Renal pelvis (tissue), 4 donors: ENCODE data around the gene CR1. TPM values are rescaled to one million over a fixed set of nuclear protein-coding genes. Genes with fewer than 3 reads are reported as not detected.
"Not testable (repeated sequence)": the region's sequence is repeated elsewhere in the genome, so short reads cannot be mapped to it uniquely, and the experiment has no call there.

Experiments
- DNase-seq: peaks from one replicate; pipeline ENCODE4 v3.0.0-alpha.2; 2013
- polyA plus RNA-seq, 3 donors: library from polyadenylated mRNA; unstranded; fragments of 120-200 nt; gene quantifications; one replicate each; pipeline ENCODE4 v1.2.1, GENCODE V29; 2013; ENCODE audit not compliant: insufficient read length in 3 of 3

Gene CR1
- polyA plus RNA-seq, 3 donors: 16.4 to 22.8 (median 16.6) TPM

- DNase-seq: peak; percentile 56
Measured at GRCh38 chr1:207579436-207579799, 83.5 kb downstream of the CR1 start.

DNA sequence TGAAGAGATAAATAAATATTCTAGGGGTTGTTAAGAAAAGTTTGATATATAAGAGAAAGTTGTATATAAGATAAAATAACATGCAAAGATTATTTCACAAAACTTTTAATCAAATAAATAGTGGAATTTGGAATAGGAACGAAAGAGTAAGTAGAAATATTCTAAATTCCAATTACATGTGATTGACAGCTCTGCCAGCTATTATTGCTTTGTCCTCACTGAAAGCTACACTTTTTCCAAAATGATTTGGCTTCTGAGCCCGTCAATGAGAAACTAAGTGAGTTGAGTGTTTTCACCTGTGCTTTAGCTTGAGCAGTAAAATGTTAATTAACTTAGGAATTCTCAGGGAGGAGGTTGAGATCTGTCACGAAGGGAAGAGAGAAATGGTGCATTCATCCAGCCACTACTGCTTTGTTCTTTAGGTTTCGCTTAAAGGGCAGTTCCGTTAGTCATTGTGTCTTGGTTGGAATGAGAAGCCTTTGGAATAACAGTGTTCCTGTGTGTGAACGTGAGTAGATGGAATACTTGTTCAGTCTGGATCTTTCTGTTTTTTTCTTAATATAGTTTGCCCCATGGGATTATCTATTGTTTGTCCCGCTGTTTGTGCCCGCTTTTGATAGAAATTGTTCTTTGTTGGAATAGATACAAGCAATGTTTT, 85.7 kb downstream of the CR1 start:
- DNase-seq: no peak

DNA sequence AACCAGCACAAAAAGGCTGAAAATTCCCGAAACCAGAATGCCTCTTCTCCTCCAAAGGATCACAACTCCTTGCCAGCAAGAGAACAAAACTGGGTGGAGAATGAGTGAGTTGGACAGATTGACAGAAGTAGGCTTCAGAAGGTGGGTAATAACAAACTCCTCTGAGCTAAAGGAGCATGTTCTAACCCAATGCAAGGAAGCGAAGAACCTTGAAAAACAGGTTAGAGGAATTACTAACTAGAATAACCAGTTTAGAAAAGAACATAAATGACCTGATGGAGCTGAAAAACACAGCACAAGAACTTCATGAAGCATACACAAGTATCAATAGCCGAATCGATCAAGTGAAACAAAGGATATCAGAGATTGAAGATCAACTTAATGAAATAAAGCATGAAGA, 93.5 kb downstream of the CR1 start:
- DNase-seq: not testable (repeated sequence)

DNA sequence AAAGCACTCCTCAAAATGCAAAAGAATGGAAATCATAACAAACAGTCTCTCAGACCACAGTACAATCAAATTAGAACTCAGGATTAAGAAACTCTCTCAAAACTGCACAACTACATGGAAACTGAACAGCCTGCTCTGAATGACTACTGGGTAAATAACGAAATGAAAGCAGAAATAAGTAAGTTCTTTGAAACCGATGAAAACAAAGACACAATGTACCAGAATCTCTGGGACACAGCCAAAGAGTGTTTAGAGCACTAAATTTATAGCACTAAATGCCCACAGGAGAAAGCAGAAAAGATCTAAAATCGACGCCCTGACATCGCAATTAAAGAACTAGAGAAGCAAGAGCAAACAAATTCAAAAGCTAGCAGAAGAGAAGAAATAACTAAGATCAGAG, 95.2 kb downstream of the CR1 start:
- DNase-seq: not testable (repeated sequence)

DNA sequence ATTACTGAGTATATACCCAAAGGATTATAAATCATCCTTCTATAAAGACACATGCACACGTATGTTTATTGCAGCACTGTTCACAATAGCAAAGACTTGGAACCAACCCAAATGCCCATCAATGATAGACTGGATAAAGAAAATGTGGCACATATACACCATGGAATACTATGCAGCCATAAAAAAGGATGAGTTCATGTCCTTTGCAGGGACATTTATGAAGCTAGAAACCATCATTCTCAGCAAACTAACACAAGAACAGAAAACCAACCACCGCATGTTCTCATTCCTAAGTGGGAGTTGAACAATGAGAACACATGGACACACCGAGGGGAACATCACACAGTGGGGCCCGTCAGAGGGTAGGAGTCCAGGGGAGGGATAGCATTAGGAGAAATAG, 98.1 kb downstream of the CR1 start:
- DNase-seq: not testable (repeated sequence)

DNA sequence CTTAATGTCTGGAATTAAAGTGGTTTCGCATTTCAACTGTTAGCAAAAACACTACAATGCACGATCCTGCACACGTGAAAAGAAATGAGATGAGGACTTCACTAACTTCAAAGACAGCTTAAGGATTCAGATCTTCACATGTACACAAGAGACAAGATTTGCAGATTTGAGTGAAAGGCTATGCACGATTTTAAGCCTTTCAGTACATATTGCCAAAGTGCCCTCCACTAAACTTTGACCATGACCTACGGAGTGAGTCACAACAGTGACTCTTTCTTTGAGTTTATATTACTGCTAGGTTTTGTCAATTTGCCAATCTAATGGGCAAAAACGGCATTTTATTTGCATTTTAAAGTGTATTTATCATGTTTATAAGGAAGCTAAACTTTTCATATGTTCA, 107.8 kb downstream of the CR1 start:
- DNase-seq: no peak

- DNase-seq: no peak
Measured at GRCh38 chr1:207605444-207606361, 109.7 kb downstream of the CR1 start.

GRCh38 chr1:207606362-207606755, 110.4 kb downstream of the CR1 start:
- DNase-seq: no peak

DNA sequence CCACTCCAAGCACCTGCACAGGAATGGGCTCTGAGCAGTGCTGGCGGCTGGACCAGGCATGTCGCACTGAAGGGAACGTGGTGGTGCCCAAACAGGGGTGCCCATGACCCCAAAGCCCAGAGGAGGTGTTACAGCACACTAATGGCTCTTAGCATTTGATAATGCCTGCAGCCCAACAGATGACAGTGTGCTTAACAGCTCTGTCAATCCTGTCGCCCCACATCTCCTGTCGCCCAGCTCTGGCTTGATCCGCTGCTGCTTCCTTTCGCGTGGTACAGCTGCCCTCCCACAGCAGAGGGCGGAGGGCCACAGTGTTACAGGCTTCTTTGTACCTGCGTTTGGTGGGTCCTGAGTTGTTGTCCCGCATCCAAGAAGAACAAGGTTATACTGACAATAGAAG, 116.8 kb downstream of the CR1 start:
- DNase-seq: no peak

DNA sequence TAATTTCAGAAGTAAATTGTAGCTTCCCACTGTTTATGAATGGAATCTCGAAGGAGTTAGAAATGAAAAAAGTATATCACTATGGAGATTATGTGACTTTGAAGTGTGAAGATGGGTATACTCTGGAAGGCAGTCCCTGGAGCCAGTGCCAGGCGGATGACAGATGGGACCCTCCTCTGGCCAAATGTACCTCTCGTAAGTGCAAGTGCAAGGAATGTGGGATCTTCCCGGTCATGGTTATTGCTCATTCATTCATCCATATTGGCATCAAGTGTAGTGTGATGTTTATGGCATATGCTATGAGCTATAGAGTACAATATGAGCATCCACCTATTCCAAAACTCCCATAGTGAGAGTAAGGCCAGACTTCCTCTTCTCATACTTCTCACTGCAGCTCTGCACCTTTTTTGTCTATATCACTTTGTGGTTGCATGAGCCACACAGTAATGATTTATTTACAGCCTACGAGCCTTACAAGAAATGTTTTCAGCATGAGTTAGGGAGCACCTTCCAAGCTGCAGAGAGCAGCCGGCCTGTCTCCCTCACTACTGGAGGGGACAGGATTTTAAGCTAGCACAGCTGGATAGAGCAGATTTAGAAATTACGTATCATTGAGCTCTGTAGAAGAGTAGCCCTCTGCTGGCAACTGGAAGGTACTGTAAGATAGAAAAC, 124.0 kb downstream of the CR1 start:
- DNase-seq: peak; percentile 61

DNA sequence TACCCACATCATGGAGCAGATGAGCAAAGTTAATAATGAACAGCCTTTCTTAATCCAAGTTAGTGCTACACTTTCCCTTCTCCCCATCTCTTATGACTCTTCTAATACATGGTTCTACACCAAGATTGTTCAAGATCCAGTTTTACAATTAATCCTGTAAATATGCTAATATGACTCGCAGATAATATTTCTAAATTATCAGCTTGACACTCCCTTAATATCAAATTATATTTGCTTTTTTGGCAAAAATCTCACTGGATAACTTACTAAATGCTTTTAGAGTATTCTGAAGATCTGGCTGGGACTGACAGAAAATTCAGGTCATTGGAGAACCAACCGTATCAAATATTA, 124.6 kb downstream of the CR1 start:
- no peak for DNase-seq

GRCh38 chr1:207625504-207626071, 129.6 kb downstream of the CR1 start:
- DNase-seq: not testable (repeated sequence)

- no peak for DNase-seq
Measured at GRCh38 chr1:207626972-207627337, 131.0 kb downstream of the CR1 start.

DNA sequence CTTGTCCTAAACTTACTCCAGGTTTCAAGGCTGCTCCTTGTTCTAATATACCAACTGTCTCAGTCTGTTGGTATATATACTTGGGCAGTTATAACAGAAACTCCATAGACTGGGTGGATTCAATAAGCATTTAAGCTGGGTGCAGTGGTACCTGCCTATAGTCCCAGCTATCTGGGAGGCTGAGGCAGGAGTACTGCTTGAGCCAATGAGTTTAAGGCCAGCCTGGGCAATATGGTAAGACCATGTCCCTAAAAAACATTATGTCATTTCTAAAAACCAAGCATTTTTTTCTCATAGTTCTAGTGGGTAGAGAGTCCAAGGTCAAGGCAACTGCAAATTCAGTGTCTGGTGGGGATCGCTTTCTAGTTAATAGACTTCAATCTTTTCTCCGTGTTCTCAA, 131.5 kb downstream of the CR1 start:
- no peak for DNase-seq

DNA sequence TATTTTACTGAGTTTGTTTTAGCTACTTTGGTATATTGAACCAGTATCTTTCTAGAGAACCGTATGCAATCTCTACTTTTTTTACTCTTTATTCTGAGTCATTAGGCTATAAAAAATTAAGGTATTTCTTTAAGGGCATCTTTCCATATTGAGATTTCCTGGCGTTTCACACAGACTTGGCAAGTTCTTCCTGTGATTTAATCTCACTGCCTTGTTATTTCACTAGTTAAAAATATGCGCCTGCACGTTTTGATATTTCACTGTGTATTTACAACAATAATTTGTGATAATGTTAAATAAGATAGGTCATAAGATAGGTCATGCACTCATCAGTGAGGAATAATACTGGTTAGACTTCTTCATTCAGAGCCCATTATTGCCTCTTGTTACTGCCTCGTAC, 132.8 kb downstream of the CR1 start:
- no peak for DNase-seq

- DNase-seq: no peak
Measured at GRCh38 chr1:207631137-207631536, 135.2 kb downstream of the CR1 start.

- no peak for DNase-seq
Measured at GRCh38 chr1:207633226-207633625, 137.3 kb downstream of the CR1 start.

- not testable (repeated sequence) for DNase-seq
Measured at GRCh38 chr1:207633699-207634289, 137.8 kb downstream of the CR1 start.

DNA sequence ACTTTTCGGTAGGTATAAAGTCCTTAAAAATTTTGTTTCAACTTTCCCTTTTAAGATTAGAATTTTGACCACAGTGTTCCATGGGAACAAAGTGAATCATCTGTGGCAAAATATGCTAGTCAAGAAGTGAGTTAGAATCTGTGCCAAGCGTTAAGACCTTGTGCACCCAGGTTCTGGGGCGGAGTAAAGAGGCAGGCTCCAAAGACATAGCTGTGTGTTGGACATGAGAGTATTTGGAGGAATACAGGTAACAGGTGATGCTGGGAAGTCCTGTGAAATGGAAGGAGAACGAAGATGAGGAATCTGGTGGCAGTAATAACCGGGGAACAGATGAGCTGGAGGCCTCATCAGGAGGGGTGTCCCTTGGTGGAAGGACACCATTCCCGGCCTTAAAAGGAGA, 138.3 kb downstream of the CR1 start:
- DNase-seq: not testable (repeated sequence)

- DNase-seq: not testable (repeated sequence)
Measured at GRCh38 chr1:207635569-207636186, 139.7 kb downstream of the CR1 start.

DNA sequence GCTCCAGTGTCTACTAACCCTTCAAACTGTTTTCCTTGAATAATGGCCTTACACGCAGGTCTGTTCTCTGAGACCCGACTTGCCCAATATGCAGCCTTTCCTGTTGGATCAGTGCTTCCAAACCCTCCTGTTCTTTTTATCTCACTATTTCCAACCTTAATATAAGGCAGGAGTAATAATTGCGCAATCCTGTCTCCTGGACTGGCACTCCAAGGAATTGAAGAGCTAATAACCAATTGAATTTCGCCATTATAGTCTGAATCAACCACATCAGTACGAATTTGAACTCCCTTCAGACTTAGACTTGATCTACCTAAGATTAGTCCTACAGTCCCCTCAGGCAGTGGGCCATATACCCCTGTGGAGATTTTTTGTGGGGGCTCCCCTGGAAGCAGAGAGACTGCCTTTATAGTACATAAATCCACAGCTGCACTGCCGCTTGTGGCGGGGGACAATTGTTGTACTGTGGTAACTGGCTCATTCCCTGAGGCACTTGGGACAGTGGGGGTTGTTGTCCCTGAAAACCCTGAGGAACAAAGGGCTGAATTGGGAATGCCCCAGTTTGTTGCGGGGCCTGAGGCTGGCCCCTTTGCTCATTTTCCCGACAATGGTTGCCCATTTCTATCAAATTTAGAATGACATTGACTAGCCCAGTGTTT, 142.7 kb downstream of the CR1 start:
- not testable (repeated sequence) for DNase-seq
